ENCODE data around the gene KIF1A.

The KIF1A gene

DNA sequence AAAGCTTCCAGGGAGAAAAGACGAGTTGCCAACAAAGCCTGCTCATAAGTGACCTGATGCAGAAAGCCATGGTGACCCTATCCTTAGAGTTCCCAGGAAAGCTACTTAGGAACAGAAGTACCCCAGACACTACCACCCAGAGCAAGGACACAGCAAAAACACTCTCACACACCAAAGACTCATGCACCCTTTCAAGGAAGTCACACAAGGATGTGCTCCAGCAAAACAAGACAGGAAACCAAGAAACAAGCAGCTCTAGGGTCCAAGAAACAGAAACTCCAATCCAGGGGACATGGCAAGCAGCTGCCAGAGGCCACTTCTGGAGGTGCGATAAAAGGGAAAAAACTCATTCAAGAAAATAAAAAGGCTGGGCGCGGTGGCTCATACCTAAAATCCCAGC, 5.7 kb downstream of the KIF1A start:
- TF ChIP-seq, protein P1, sequence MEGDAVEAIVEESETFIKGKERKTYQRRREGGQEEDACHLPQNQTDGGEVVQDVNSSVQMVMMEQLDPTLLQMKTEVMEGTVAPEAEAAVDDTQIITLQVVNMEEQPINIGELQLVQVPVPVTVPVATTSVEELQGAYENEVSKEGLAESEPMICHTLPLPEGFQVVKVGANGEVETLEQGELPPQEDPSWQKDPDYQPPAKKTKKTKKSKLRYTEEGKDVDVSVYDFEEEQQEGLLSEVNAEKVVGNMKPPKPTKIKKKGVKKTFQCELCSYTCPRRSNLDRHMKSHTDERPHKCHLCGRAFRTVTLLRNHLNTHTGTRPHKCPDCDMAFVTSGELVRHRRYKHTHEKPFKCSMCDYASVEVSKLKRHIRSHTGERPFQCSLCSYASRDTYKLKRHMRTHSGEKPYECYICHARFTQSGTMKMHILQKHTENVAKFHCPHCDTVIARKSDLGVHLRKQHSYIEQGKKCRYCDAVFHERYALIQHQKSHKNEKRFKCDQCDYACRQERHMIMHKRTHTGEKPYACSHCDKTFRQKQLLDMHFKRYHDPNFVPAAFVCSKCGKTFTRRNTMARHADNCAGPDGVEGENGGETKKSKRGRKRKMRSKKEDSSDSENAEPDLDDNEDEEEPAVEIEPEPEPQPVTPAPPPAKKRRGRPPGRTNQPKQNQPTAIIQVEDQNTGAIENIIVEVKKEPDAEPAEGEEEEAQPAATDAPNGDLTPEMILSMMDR (conservative IDR thresholded peaks at IDR 0.05; ENCODE audit: control insufficient read depth, insufficient read depth, low read depth, low read length): no peak
- no peak for DNase-seq (ENCODE audit: low read depth)

DNA sequence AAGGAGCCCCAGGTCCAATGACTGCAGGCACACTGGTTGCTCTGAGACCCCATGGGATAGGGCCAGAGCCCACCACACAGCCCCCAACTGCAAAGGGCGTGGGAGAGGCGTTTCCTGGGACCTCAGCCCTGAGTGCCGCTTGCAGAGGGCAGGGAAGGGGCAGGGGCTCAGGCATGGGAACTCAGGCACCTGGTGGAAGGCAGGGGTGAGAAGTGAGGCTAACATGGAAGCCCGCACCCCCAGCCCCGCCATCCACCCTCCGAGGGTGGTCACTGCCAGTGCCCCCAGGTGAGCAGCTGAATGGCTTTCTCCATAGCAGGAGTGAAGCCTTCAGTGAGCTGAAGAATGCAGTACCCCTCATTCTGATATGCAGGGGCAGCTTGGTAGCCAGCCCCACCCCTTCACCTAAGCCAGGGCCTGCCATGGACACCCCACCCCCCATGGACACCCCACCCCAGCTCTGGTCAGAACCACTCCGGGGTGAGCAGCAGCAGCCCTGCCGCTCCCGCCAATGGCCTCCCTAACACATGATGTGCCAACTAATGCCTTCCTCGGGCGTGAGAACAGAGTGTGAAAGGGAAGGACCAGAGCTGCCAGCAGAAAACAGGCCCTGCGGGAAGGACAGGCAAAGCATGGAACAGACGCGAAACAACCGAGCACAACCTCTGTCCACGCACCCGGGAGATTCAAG, 6.6 kb downstream of the KIF1A start:
- DNase-seq (ENCODE audit: low read depth): no peak
- TF ChIP-seq, protein P1 (conservative IDR thresholded peaks at IDR 0.05; ENCODE audit: control insufficient read depth, insufficient read depth, low read depth, low read length): no peak
- no peak overlapping the region for H3K4me3 ChIP-seq (ENCODE audit: control insufficient read depth, low read depth, low read length)

More for the DNA sequence above, 5.7 kb downstream of the KIF1A start:
- no peak overlapping the region for H3K4me3 ChIP-seq (ENCODE audit: control insufficient read depth, low read depth, low read length)

DNA sequence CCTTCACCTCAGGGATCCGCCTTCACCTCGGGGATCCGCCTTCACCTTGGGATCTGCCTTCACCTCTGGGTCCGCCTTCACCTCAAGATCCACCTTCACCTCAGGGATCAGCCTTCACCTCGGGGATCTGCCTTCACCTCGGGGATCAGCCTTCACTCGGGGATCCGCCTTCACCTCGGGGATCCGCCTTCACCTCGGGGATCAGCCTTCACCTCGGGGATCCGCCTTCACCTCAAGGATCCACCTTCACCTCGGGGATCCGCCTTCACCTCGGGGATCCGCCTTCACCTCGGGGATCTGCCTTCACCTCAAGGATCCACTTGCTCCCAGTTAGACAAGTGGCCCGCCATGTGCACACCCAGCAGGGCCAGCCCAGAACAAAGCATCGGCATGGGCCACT, 7.3 kb downstream of the KIF1A start:
- no peak overlapping the region for H3K4me3 ChIP-seq (ENCODE audit: control insufficient read depth, low read depth, low read length)
- TF ChIP-seq, protein P1 (conservative IDR thresholded peaks at IDR 0.05; ENCODE audit: control insufficient read depth, insufficient read depth, low read depth, low read length): no peak
- no peak for DNase-seq (ENCODE audit: low read depth)

DNA sequence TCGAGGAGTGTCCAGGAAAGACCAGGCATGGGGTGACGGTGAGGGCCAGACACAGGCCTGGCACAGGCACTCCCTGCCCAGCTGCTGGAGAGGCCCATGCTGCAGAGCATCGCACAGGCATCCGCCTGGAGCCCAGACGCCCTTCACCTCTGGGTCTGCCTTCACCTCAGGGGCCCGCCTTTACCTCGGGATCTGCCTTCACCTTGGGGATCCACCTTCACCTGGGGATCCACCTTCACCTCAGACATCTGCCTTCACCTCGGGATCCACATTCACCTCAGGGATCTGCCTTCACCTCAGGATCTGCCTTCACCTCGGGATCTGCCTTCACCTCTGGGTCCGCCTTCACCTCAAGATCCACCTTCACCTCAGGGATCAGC, 7.7 kb downstream of the KIF1A start:
- no peak for DNase-seq (ENCODE audit: low read depth)
- TF ChIP-seq, protein P1 (conservative IDR thresholded peaks at IDR 0.05; ENCODE audit: control insufficient read depth, insufficient read depth, low read depth, low read length): no peak

DNA sequence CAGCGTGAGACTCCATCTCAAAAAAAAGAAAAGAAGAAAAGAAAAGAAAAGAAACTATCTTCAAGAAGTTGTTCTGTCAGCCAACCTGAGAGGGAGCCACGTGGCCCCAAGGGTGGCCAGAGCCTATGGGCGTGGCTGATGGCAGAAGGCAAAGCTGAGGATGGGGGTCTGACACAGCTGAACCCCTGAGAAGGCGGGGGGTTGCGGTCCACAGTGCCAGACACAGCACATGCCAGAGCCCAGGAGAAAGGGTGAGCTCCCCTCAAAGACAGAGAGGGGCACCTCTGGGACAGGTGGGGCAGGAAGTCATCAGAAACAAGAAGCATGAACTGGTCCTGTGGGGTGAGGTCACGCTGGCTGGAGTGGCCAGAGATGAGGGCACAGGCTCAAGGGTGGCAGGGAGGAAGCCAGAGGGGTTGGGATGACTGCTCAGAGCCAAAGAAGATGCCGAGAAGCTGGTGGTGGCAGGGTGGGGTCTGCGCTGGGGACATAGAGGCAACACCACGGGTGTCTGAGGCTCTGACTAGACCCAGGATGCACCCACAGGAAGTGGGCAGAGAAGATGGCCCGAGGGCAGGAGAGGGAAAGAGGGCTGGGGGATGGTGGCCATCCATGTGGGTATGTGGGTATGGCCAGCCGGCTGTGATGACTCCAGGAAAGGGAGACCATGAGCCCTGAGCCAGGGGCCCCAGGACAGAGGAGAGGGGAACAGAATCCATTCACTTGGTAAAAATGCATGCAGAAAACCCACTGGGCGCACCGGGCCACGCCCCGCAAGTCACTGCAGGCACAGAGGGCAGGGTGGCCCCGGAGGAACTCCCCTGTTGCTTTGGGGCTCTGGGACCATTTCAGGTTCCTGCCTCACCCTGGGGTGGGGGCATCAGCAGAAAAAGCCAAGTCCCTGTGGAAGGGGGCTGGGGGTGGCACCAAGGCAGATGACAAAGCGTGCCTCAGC, 8.4 kb downstream of the KIF1A start:
- TF ChIP-seq, protein P1 (conservative IDR thresholded peaks at IDR 0.05; ENCODE audit: control insufficient read depth, insufficient read depth, low read depth, low read length): no peak
- no peak for DNase-seq (ENCODE audit: low read depth)

More for the DNA sequence above, 7.7 kb downstream of the KIF1A start:
- H3K4me3 ChIP-seq (ENCODE audit: control insufficient read depth, low read depth, low read length): no peak overlapping the region

DNA sequence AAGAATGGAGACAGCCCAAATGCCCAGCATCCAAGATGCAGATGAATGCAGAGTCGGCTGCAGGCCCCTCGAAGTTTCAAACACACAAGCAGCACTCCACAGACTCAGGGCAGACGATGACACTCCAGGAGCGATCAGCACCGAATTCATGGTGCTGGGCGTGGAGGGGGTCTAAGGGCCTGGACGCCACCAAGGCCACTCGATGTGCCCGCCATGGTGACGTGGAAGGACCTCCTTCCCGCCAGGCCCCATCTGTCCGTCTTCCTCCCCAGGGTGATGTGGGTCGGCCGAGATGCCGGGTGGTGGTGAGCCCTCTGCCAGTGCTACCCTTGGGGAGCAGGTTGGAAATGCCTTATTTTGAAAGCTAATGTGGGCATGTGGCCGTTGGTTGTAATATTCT, 9.4 kb downstream of the KIF1A start:
- DNase-seq (ENCODE audit: low read depth): no peak
- TF ChIP-seq, protein P1 (conservative IDR thresholded peaks at IDR 0.05; ENCODE audit: control insufficient read depth, insufficient read depth, low read depth, low read length): no peak
- H3K4me3 ChIP-seq (ENCODE audit: control insufficient read depth, low read depth, low read length): no peak overlapping the region

More for the DNA sequence above, 8.4 kb downstream of the KIF1A start:
- no peak overlapping the region for H3K4me3 ChIP-seq (ENCODE audit: control insufficient read depth, low read depth, low read length)
